ENCODE results near the gene CHP1.
A peak's percentile ranks its signal among the peaks of the same experiment; 100 is the strongest.

Gene CHP1

GRCh38 chr15:41230650-41231421, at the start of gene CHP1, which contains the start of gene EXD1:
CHP1 (plus strand) TSS chr15:41231268; CDS start chr15:41231383, 115 bp downstream.
EXD1 (minus strand) TSS chr15:41230757; CDS start chr15:41226575, 4,182 bp downstream.
- Histone ChIP-seq H3K4me1 (ENCODE audit: control insufficient read depth in 1 of 2, insufficient read depth in 2 of 2, low read length in 2 of 2) (peaks cover 10 to 13% of the 10 kb centered on the region in 2 donors), H3K4me3 (ENCODE audit: low read depth in 1 of 2, low read length in 2 of 2) (peak within 1 kb of the TSS; percentile 95 to 96), H3K27ac (ENCODE audit: low read depth, low read length) (peak within 1 kb of the TSS; percentile 83), H3K27me3 (ENCODE audit: control insufficient read depth in 1 of 2, insufficient read depth in 2 of 2, low read length in 2 of 2) (no peaks in the 10 kb centered on the region), H3K36me3 (ENCODE audit: control insufficient read depth in 1 of 2, insufficient read depth in 2 of 2, low read length in 2 of 2) (no peaks in the 10 kb centered on the region), H3K9me3 (ENCODE audit: control insufficient read depth in 1 of 2, low read length in 2 of 2) (no peaks in the 10 kb centered on the region), H3K9ac (ENCODE audit: low read depth in 1 of 2, low read length in 2 of 2) (peak within 1 kb of the TSS; percentile 97 to 98)

- H3K4me1 ChIP-seq (ENCODE audit: control insufficient read depth in 1 of 2, insufficient read depth in 2 of 2, low read length in 2 of 2), result no peaks in the 10 kb centered on the region
- no peak overlapping the region for H3K4me3 ChIP-seq (ENCODE audit: low read depth in 1 of 2, low read length in 2 of 2)
- H3K36me3 ChIP-seq (ENCODE audit: control insufficient read depth in 1 of 2, insufficient read depth in 2 of 2, low read length in 2 of 2), result no peaks in the 10 kb centered on the region
- H3K27ac ChIP-seq (ENCODE audit: low read depth, low read length), result no peak overlapping the region
- no peak overlapping the region for H3K9ac ChIP-seq (ENCODE audit: low read depth in 1 of 2, low read length in 2 of 2)
- no peaks in the 10 kb centered on the region for H3K9me3 ChIP-seq (ENCODE audit: control insufficient read depth in 1 of 2, low read length in 2 of 2)
- H3K27me3 ChIP-seq (ENCODE audit: control insufficient read depth in 1 of 2, insufficient read depth in 2 of 2, low read length in 2 of 2), result no peaks in the 10 kb centered on the region
These were observed 48.8 kb upstream of the CHP1 start for GRCh38 chr15:41182266-41182665.

DNA sequence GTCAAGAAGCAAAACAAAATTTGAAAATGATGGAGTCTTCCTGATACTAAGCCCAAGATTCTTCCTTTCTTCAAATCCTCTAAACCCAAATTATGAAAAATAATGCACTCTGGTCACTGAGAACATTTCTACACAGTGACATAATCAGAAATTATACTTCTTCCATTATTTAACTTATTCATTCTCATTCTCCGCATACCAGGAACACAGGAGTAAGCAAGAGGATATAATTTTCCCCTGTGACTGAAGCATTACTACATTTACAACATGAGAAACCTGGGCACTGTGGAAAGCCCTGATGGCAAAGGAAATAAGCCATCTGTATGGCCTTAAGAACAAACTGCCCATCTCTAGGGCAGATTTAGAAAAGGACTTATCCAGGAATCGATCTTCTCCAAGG, 47.5 kb upstream of the CHP1 start:
- Histone ChIP-seq H3K36me3 (ENCODE audit: control insufficient read depth in 1 of 2, insufficient read depth in 2 of 2, low read length in 2 of 2) (no peaks in the 10 kb centered on the region), H3K9me3 (ENCODE audit: control insufficient read depth in 1 of 2, low read length in 2 of 2) (no peaks in the 10 kb centered on the region), H3K4me1 (ENCODE audit: control insufficient read depth in 1 of 2, insufficient read depth in 2 of 2, low read length in 2 of 2) (no peaks in the 10 kb centered on the region), H3K27ac (ENCODE audit: low read depth, low read length) (no peak overlapping the region), H3K4me3 (ENCODE audit: low read depth in 1 of 2, low read length in 2 of 2) (no peak overlapping the region), H3K9ac (ENCODE audit: low read depth in 1 of 2, low read length in 2 of 2) (no peak overlapping the region), H3K27me3 (ENCODE audit: control insufficient read depth in 1 of 2, insufficient read depth in 2 of 2, low read length in 2 of 2) (no peaks in the 10 kb centered on the region)

DNA sequence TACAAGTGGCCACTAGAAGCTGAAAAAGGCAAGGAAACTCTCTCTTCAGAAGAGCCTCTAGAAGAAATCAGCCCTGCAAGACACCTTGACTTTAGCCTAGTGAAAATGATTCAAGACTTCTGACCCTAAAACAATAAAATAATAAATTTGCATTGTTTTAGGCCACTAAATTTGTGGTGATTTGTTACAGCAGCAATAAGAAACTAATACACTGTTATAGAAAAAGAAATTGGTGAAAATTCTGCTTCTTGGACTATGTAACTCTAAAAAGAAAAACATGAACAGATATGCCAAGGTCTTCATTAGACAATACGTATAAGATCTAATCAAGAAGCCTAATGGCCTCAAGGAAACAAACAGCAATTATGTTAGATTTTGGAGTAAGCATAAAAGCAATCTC, 36.6 kb upstream of the CHP1 start:
- H3K4me3 ChIP-seq (ENCODE audit: low read depth in 1 of 2, low read length in 2 of 2), result no peak overlapping the region
- no peak overlapping the region for H3K9ac ChIP-seq (ENCODE audit: low read depth in 1 of 2, low read length in 2 of 2)
- H3K4me1 ChIP-seq (ENCODE audit: control insufficient read depth in 1 of 2, insufficient read depth in 2 of 2, low read length in 2 of 2), result no peaks in the 10 kb centered on the region
- no peaks in the 10 kb centered on the region for H3K9me3 ChIP-seq (ENCODE audit: control insufficient read depth in 1 of 2, low read length in 2 of 2)
- H3K27ac ChIP-seq (ENCODE audit: low read depth, low read length), result no peak overlapping the region
- H3K27me3 ChIP-seq (ENCODE audit: control insufficient read depth in 1 of 2, insufficient read depth in 2 of 2, low read length in 2 of 2), result no peaks in the 10 kb centered on the region
- no peaks in the 10 kb centered on the region for H3K36me3 ChIP-seq (ENCODE audit: control insufficient read depth in 1 of 2, insufficient read depth in 2 of 2, low read length in 2 of 2)

DNA sequence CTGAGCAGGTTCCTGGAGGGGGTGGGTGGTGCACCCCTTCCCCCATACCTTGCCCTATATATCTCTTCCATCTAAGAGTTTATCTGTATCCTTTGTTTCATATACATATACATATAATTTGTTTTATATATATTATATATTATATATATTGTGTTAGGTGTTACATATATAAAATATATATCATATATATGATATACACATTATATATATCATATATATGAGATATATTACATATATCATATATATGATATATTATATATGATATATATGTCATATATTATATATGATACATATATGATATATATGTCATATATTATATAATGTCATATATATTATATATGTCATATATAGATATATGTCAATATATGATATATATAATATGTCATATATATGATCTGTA, 31.6 kb upstream of the CHP1 start:
- Histone ChIP-seq H3K4me3 (ENCODE audit: low read depth in 1 of 2, low read length in 2 of 2) (no peak overlapping the region), H3K9me3 (ENCODE audit: control insufficient read depth in 1 of 2, low read length in 2 of 2) (no peaks in the 10 kb centered on the region), H3K27me3 (ENCODE audit: control insufficient read depth in 1 of 2, insufficient read depth in 2 of 2, low read length in 2 of 2) (no peaks in the 10 kb centered on the region), H3K4me1 (ENCODE audit: control insufficient read depth in 1 of 2, insufficient read depth in 2 of 2, low read length in 2 of 2) (no peaks in the 10 kb centered on the region), H3K9ac (ENCODE audit: low read depth in 1 of 2, low read length in 2 of 2) (no peak overlapping the region), H3K36me3 (ENCODE audit: control insufficient read depth in 1 of 2, insufficient read depth in 2 of 2, low read length in 2 of 2) (no peaks in the 10 kb centered on the region), H3K27ac (ENCODE audit: low read depth, low read length) (no peak overlapping the region)

GRCh38 chr15:41203395-41203794, 27.7 kb upstream of the CHP1 start:
- no peaks in the 10 kb centered on the region for H3K27me3 ChIP-seq (ENCODE audit: control insufficient read depth in 1 of 2, insufficient read depth in 2 of 2, low read length in 2 of 2)
- H3K9me3 ChIP-seq (ENCODE audit: control insufficient read depth in 1 of 2, low read length in 2 of 2), result no peaks in the 10 kb centered on the region
- no peaks in the 10 kb centered on the region for H3K36me3 ChIP-seq (ENCODE audit: control insufficient read depth in 1 of 2, insufficient read depth in 2 of 2, low read length in 2 of 2)
- no peak overlapping the region for H3K9ac ChIP-seq (ENCODE audit: low read depth in 1 of 2, low read length in 2 of 2)
- H3K4me1 ChIP-seq (ENCODE audit: control insufficient read depth in 1 of 2, insufficient read depth in 2 of 2, low read length in 2 of 2), result no peaks in the 10 kb centered on the region
- H3K27ac ChIP-seq (ENCODE audit: low read depth, low read length), result no peak overlapping the region
- no peak overlapping the region for H3K4me3 ChIP-seq (ENCODE audit: low read depth in 1 of 2, low read length in 2 of 2)

GRCh38 chr15:41205315-41205714, 25.8 kb upstream of the CHP1 start:
- H3K4me1 ChIP-seq (ENCODE audit: control insufficient read depth in 1 of 2, insufficient read depth in 2 of 2, low read length in 2 of 2), result no peaks in the 10 kb centered on the region
- no peak overlapping the region for H3K9ac ChIP-seq (ENCODE audit: low read depth in 1 of 2, low read length in 2 of 2)

DNA sequence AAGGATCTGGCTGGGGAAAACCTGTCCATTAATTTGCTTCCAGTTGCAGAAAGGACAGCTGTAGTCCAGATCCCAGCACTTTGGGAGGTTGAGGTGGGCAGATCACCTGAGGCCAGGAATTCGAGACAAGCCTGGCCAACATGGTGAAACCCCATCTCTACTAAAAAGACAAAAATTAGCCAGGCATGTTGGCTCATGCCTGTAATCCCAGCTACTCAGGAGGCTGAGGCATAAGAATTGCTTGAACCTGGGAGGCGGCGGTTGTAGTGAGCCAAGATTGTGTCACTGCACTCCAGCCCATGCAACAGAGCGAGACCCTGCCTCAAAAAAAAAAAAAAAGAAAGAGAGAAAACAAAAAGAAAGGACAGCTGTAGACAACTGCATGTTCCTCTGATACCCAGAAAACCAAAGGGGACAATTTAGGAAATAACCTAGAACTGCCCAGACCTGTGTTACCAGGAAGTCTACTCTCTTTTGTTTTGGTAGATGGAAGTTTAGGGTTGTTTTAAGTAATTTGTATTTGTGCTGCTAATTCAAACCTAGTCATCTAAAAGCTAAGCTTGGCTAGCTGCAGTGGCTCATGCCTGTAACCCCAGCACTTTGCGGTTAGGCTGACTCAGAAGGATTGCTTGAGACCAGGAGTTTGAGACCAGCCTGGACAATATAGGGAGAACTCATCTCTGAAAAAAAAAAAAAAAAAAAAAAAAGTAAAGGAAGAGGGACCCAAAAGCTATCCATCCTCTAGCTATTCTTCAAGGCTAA, 23.2 kb upstream of the CHP1 start:
- H3K27me3 ChIP-seq (ENCODE audit: control insufficient read depth in 1 of 2, insufficient read depth in 2 of 2, low read length in 2 of 2), result no peaks in the 10 kb centered on the region
- no peaks in the 10 kb centered on the region for H3K9me3 ChIP-seq (ENCODE audit: control insufficient read depth in 1 of 2, low read length in 2 of 2)
- H3K36me3 ChIP-seq (ENCODE audit: control insufficient read depth in 1 of 2, insufficient read depth in 2 of 2, low read length in 2 of 2), result no peaks in the 10 kb centered on the region
- H3K4me3 ChIP-seq (ENCODE audit: low read depth in 1 of 2, low read length in 2 of 2), result no peak overlapping the region
- H3K4me1 ChIP-seq (ENCODE audit: control insufficient read depth in 1 of 2, insufficient read depth in 2 of 2, low read length in 2 of 2), result no peaks in the 10 kb centered on the region
- H3K9ac ChIP-seq (ENCODE audit: low read depth in 1 of 2, low read length in 2 of 2), result no peak overlapping the region
- H3K27ac ChIP-seq (ENCODE audit: low read depth, low read length), result no peak overlapping the region

More at GRCh38 chr15:41205315-41205714, 25.8 kb upstream of the CHP1 start:
- H3K27ac ChIP-seq (ENCODE audit: low read depth, low read length), result no peak overlapping the region
- no peaks in the 10 kb centered on the region for H3K27me3 ChIP-seq (ENCODE audit: control insufficient read depth in 1 of 2, insufficient read depth in 2 of 2, low read length in 2 of 2)
- no peaks in the 10 kb centered on the region for H3K36me3 ChIP-seq (ENCODE audit: control insufficient read depth in 1 of 2, insufficient read depth in 2 of 2, low read length in 2 of 2)
- H3K9me3 ChIP-seq (ENCODE audit: control insufficient read depth in 1 of 2, low read length in 2 of 2), result no peaks in the 10 kb centered on the region
- no peak overlapping the region for H3K4me3 ChIP-seq (ENCODE audit: low read depth in 1 of 2, low read length in 2 of 2)

DNA sequence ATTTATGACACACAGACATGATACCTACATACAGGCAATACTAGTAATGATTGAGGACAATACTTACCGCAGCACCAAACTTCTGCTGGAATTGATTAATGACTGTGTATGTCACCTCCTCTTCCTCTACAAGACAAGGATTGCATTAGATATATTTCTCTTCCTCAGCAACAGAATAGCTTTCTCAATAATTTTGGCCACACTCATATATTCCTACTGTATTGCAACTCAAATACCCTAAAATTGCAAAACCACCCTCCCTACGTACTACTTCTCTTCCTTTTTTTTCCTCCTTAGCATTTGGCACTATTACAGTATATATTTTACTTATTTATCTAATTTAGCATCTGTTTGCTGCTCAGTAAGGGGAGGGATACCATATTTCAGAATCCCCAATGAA, 15.4 kb upstream of the CHP1 start:
- no peak overlapping the region for H3K4me3 ChIP-seq (ENCODE audit: low read depth in 1 of 2, low read length in 2 of 2)
- H3K36me3 ChIP-seq (ENCODE audit: control insufficient read depth in 1 of 2, insufficient read depth in 2 of 2, low read length in 2 of 2), result no peaks in the 10 kb centered on the region
- no peaks in the 10 kb centered on the region for H3K9me3 ChIP-seq (ENCODE audit: control insufficient read depth in 1 of 2, low read length in 2 of 2)
- H3K27ac ChIP-seq (ENCODE audit: low read depth, low read length), result no peak overlapping the region
- no peak overlapping the region for H3K9ac ChIP-seq (ENCODE audit: low read depth in 1 of 2, low read length in 2 of 2)
- H3K4me1 ChIP-seq (ENCODE audit: control insufficient read depth in 1 of 2, insufficient read depth in 2 of 2, low read length in 2 of 2), result no peaks in the 10 kb centered on the region
- no peaks in the 10 kb centered on the region for H3K27me3 ChIP-seq (ENCODE audit: control insufficient read depth in 1 of 2, insufficient read depth in 2 of 2, low read length in 2 of 2)

DNA sequence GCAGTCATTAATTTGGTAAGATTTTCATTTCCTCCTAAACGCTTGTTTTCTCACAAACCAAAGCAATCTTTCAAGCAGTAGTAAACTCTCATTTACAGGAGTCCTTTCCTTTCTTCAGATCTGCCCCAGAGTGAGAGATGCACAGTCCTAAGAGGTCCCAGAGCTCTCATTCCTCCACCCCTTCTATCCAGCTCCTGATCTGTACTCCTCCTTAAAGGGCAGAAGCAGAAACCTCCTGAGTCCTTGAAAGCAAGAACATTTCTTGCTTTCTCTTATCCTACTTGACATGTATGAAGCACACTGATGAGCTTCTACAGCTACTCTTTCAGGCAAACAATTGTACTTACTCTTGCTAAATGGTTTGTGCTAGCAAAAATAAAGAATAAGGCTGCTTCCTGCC, 12.2 kb upstream of the CHP1 start:
- no peaks in the 10 kb centered on the region for H3K36me3 ChIP-seq (ENCODE audit: control insufficient read depth in 1 of 2, insufficient read depth in 2 of 2, low read length in 2 of 2)
- H3K9ac ChIP-seq (ENCODE audit: low read depth in 1 of 2, low read length in 2 of 2), result no peak overlapping the region
- H3K27ac ChIP-seq (ENCODE audit: low read depth, low read length), result no peak overlapping the region
- no peaks in the 10 kb centered on the region for H3K27me3 ChIP-seq (ENCODE audit: control insufficient read depth in 1 of 2, insufficient read depth in 2 of 2, low read length in 2 of 2)
- H3K9me3 ChIP-seq (ENCODE audit: control insufficient read depth in 1 of 2, low read length in 2 of 2), result no peaks in the 10 kb centered on the region
- no peaks in the 10 kb centered on the region for H3K4me1 ChIP-seq (ENCODE audit: control insufficient read depth in 1 of 2, insufficient read depth in 2 of 2, low read length in 2 of 2)
- H3K4me3 ChIP-seq (ENCODE audit: low read depth in 1 of 2, low read length in 2 of 2), result no peak overlapping the region
